Osteoblast (primary cell): ENCODE data around the gene BPIFB4. TPM values are rescaled to one million over a fixed set of nuclear protein-coding genes. Genes with fewer than 3 reads are reported as not detected.

ENCODE experiments used
- DNase-seq: peaks from one replicate; pipeline ENCODE4 v3.0.0; 2011; ENCODE audit warnings: low spot score, mixed read lengths; ENCODE audit not compliant: insufficient read length; ENCODE audit errors: missing footprints
- H2AFZ ChIP-seq: 2 replicates; pipeline ENCODE4 v1.6.0; 2011; ENCODE audit warnings: mild to moderate bottlenecking, low read length
- H3K27ac ChIP-seq: 2 replicates; pipeline ENCODE4 v1.5.1; 2011; ENCODE audit warnings: mild to moderate bottlenecking, low read depth, low read length, moderate library complexity
- H3K27me3 ChIP-seq: 2 replicates; pipeline ENCODE4 v1.6.0; 2012; ENCODE audit warnings: mild to moderate bottlenecking, control low read depth, inconsistent platforms, low read length, moderate library complexity; ENCODE audit not compliant: insufficient read depth
- H3K36me3 ChIP-seq: 2 replicates; pipeline ENCODE4 v1.5.1; 2011; ENCODE audit warnings: mild to moderate bottlenecking, low read length, control low read depth, moderate library complexity; ENCODE audit not compliant: insufficient read depth
- H3K4me1 ChIP-seq: 2 replicates; pipeline ENCODE4 v1.5.1; 2011; ENCODE audit warnings: mild to moderate bottlenecking, low read length, control low read depth, moderate library complexity; ENCODE audit not compliant: insufficient read depth
- H3K4me2 ChIP-seq: 2 replicates; pipeline ENCODE4 v1.6.0; 2011; ENCODE audit warnings: mild to moderate bottlenecking, low read length; ENCODE audit not compliant: insufficient read depth
- H3K4me3 ChIP-seq: fragments of 200-600 bp; sonication (generic); 3 replicates; pipeline ENCODE4 v1.5.1; 2012; ENCODE audit warnings: mild to moderate bottlenecking, low read length, inconsistent platforms; ENCODE audit not compliant: insufficient read depth
- H3K79me2 ChIP-seq: 2 replicates; pipeline ENCODE4 v1.6.0; 2012; ENCODE audit warnings: mild to moderate bottlenecking, low read length, control low read depth, inconsistent platforms; ENCODE audit not compliant: insufficient read depth
- H3K9me3 ChIP-seq: 2 replicates; pipeline ENCODE4 v1.5.1; 2011; ENCODE audit warnings: low read depth, low read length, control low read depth
- H4K20me1 ChIP-seq: 2 replicates; pipeline ENCODE4 v1.6.0; 2012; ENCODE audit warnings: mild to moderate bottlenecking, low read length, control low read depth; ENCODE audit not compliant: insufficient read depth
- total RNA-seq: library from RNA; depleted of rRNA; stranded (reverse); fragments of >200 nt; gene quantifications from 2 replicates; pipeline ENCODE4 v1.2.3, GENCODE V29; 2012
- TF ChIP-seq, protein P1 (sequence below): IDR thresholded peaks from 2 replicates; pipeline ENCODE4 v1.5.1; 2011; ENCODE audit warnings: mild to moderate bottlenecking, low read depth, low read length, moderate library complexity; ENCODE audit errors: extremely low read depth

Gene BPIFB4
- total RNA-seq, 1 donor = not detected

DNA sequence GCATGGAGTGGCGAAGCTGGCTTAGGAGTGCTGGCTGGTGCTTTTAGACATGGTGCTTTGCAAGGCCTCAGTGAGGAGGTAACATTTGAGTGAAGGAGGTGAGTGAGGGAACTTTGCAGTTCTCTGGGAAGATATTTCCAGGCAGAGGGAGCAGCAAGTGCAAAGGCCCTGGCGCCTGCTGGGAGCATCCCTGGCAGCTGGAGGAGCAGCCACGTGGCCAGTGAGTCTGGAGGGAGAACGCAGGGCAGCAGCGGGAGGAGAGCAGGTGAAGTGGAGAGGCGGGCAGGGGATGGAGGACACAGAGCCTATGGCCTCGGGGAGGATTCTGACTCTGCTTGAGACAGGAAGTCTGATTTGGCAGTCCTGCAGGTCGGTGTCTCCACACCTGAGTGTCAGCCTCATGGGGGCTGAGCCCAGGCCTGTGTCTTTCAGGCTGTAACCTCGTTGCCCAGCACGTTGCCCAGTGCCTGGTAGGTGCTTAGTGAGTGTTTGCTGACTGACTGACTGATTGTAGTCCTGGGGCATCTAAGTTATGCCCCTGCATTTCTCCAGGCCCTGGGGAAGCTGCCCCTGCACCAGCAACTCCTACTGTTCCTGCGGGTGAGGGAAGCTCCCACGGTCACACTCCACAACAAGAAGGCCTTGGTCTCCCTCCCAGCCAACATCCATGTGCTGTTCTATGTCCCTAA lies 11.0 kb upstream of the BPIFB4 start:
- H2AFZ ChIP-seq = no peak overlapping the region
- H3K36me3 ChIP-seq = no peaks in the 10 kb centered on the region
- H4K20me1 ChIP-seq = no peaks in the 10 kb centered on the region
- TF ChIP-seq, protein P1, sequence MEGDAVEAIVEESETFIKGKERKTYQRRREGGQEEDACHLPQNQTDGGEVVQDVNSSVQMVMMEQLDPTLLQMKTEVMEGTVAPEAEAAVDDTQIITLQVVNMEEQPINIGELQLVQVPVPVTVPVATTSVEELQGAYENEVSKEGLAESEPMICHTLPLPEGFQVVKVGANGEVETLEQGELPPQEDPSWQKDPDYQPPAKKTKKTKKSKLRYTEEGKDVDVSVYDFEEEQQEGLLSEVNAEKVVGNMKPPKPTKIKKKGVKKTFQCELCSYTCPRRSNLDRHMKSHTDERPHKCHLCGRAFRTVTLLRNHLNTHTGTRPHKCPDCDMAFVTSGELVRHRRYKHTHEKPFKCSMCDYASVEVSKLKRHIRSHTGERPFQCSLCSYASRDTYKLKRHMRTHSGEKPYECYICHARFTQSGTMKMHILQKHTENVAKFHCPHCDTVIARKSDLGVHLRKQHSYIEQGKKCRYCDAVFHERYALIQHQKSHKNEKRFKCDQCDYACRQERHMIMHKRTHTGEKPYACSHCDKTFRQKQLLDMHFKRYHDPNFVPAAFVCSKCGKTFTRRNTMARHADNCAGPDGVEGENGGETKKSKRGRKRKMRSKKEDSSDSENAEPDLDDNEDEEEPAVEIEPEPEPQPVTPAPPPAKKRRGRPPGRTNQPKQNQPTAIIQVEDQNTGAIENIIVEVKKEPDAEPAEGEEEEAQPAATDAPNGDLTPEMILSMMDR = no peak
- no peaks in the 10 kb centered on the region for H3K4me1 ChIP-seq
- no peak overlapping the region for H3K4me2 ChIP-seq
- no peaks in the 10 kb centered on the region for H3K9me3 ChIP-seq
- peaks cover 3% of the 10 kb centered on the region for H3K27me3 ChIP-seq
- no peaks in the 10 kb centered on the region for H3K79me2 ChIP-seq
- DNase-seq = no peak
- no peak overlapping the region for H3K4me3 ChIP-seq
- no peak overlapping the region for H3K27ac ChIP-seq

DNA sequence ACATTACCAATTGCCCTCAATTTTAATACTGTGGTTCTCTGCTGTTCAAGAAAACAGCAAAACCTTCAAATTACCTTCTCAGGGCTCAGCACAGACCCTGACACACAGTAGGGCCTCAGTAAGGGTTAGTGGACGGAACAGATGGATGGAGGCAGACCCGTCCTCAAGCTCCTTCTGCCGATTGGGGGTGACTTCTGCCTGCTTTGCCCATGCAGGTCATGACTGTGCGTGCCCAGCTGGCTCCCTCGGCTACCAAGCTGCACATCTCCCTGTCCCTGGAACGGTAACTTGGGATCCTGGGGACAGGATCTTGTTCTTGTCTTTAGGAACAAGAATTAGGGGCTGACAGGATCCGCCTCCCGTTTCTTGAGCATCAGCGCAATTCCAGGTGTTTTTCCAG lies 9.8 kb upstream of the BPIFB4 start:
- Histone ChIP-seq H3K36me3 (no peaks in the 10 kb centered on the region), H2AFZ (no peak overlapping the region), H3K4me3 (no peak overlapping the region), H3K27ac (no peak overlapping the region), H3K27me3 (peaks cover 6% of the 10 kb centered on the region), H3K4me1 (no peaks in the 10 kb centered on the region), H3K9me3 (no peaks in the 10 kb centered on the region), H4K20me1 (no peaks in the 10 kb centered on the region), H3K79me2 (no peaks in the 10 kb centered on the region), H3K4me2 (no peak overlapping the region)
- TF ChIP-seq, protein P1 = no peak
- no peak for DNase-seq

DNA sequence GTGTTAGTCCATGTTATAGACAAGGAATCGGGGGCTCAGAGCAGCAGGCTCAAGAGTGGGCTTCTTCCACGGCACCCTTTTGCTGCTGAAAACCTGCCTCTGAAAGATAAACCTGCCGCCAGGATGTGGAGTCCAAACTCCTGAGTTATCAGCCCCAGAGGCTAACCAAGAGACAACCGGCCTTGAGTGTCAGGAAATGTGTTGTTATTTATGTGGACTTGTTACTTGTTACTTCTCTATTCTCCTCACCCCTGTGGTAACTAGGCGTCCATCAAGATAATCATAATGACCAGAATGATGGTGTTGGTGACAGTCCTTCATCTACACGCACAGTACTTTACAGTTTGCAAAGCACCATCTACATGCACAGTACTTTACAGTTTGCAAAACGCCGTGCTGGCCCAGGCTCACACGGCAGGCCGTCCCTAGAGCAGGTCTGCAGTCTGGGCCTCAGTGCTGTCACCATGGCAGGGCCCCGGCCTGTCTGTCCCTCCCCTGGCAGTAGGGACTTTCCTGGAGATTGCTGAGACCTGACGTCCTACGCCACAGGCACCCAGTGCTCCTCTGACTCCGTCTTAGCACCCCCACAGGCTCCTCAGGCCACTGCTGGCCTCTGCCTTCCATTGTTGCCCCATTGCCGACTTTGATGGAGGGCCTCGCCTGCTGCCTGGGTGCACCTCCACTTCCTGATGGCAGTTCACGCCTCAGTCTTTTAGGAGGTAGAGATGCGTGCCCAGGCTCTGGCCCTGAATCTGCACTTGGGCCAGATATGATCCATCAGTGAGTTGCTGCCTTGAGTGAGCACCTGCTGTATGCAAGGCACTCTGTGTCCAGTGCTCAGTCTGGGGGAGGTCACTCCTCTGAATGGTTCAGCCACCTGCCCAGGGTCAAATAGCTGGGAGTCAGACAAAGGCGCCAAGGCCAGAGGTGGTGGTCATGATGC lies 9.1 kb upstream of the BPIFB4 start:
- H4K20me1 ChIP-seq = no peaks in the 10 kb centered on the region
- no peaks in the 10 kb centered on the region for H3K4me1 ChIP-seq
- H3K27ac ChIP-seq = no peak overlapping the region
- H3K4me3 ChIP-seq = no peak overlapping the region
- DNase-seq = no peak
- TF ChIP-seq, protein P1 = no peak
- H3K4me2 ChIP-seq = no peak overlapping the region
- no peak overlapping the region for H2AFZ ChIP-seq
- H3K36me3 ChIP-seq = no peaks in the 10 kb centered on the region
- no peaks in the 10 kb centered on the region for H3K79me2 ChIP-seq
- peaks cover 7% of the 10 kb centered on the region for H3K27me3 ChIP-seq
- no peaks in the 10 kb centered on the region for H3K9me3 ChIP-seq

DNA sequence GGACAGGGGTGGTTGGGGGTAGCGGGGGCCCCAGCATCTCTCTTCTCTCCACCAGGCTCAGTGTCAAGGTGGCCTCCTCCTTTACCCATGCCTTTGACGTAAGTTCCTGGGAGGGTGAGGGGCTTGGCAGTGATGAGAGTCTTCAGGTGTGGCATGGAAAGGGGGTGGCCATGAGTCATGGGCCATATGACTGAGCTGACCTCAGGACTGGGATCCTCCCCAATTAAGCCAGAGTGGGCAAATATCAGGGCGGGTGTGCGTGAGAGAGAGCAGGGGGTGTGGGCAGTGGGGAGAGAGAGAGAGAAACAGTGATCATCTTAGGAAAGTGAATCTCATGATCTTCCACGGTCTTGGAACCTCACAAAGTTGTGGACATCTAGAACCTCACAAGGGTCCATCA lies 8.2 kb upstream of the BPIFB4 start:
- peaks cover 10% of the 10 kb centered on the region for H3K27me3 ChIP-seq
- H3K27ac ChIP-seq = no peak overlapping the region
- no peak overlapping the region for H3K4me2 ChIP-seq
- H3K4me3 ChIP-seq = no peak overlapping the region
- H4K20me1 ChIP-seq = no peaks in the 10 kb centered on the region
- TF ChIP-seq, protein P1 = no peak
- no peaks in the 10 kb centered on the region for H3K36me3 ChIP-seq
- H3K9me3 ChIP-seq = no peaks in the 10 kb centered on the region
- no peak overlapping the region for H2AFZ ChIP-seq
- no peaks in the 10 kb centered on the region for H3K79me2 ChIP-seq
- no peak for DNase-seq
- no peaks in the 10 kb centered on the region for H3K4me1 ChIP-seq
